GM19438 (cell line): Measurements from ENCODE around the gene PGPEP1.
"Not testable (repeated sequence)": the region's sequence is repeated elsewhere in the genome, so short reads cannot be mapped to it uniquely, and the experiment has no call there.

Experiments
- ATAC-seq: cut with Tn5 transposase; IDR thresholded peaks from one replicate; pipeline ENCODE4 v1.9.1; 2021; ENCODE audit warnings: low read depth; ENCODE audit not compliant: unreplicated experiment

The PGPEP1 gene

GRCh38 chr19:18330868-18331267 lies 9.5 kb upstream of the PGPEP1 start:
- ATAC-seq, result no peak

- ATAC-seq, result no peak
These were observed 7.4 kb upstream of the PGPEP1 start for GRCh38 chr19:18332917-18333530.

- ATAC-seq, result no peak
These were observed 6.7 kb upstream of the PGPEP1 start for GRCh38 chr19:18333680-18334079.

DNA sequence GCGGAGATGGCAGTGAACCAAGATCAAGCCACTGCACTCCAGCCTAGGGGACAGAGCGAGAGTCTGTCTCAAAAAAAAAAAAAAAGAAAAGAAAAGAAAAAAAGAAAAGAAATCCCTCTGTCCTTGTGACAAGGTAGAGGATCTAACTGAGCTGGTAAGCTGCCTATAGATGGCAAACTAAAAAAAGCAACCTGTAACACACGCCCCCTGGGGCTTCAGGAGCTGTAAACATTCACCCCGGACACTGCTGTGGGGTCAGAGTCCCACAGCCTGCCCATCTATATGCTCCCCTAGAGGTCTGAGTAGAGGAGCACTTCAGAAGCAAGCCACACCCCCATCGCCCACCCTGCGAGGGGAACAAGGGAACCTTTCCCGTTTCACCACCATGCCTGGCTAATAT lies 4.3 kb upstream of the PGPEP1 start:
- no peak for ATAC-seq

GRCh38 chr19:18338541-18338940 lies 1.9 kb upstream of the PGPEP1 start:
- no peak for ATAC-seq

- ATAC-seq, result no peak
These were observed 675 bp upstream of the PGPEP1 start for GRCh38 chr19:18339723-18340122.

DNA sequence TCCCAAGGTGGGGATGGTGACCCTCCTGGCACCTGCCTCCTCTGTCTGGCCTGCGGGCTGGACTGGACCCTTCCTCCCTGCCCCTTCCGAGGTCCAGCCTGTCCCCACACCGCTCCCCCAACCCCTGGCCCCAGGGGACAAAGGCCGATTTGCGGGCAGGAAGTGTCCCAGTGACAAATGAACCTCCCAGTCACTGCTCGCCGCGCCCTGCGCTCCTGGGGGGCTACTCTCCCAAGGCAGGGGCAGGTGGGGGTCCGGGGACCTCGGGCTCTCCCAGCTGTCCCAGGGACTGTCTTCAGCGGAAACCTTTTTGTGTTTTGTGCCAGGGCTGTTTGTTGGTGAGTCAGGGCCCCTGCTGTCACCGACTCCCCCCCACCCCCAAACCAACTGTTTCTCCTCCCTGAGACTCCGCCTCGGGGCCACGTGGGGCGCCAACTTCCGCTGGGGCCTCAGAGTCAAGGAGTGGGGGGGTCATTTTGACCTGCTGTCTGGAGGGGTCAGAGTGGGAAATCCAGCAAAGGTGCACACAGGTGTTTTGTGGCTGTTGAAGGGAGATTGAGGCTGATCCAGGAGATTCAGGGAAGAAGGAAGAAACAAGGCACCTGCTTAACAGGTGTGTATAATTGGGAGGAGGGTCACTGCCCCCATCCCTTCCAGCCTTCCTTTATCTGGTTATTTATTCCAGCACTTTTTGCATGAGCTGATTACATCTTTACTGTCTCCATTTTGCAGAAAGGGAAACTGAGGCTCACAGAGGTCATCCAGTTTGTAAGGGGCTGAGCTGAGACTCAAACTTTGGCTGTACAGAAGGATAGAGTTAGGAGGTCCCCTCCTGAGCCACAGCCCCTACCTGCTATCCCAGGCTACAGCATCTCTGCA lies 831 bp downstream of the PGPEP1 start:
- ATAC-seq, result no peak

DNA sequence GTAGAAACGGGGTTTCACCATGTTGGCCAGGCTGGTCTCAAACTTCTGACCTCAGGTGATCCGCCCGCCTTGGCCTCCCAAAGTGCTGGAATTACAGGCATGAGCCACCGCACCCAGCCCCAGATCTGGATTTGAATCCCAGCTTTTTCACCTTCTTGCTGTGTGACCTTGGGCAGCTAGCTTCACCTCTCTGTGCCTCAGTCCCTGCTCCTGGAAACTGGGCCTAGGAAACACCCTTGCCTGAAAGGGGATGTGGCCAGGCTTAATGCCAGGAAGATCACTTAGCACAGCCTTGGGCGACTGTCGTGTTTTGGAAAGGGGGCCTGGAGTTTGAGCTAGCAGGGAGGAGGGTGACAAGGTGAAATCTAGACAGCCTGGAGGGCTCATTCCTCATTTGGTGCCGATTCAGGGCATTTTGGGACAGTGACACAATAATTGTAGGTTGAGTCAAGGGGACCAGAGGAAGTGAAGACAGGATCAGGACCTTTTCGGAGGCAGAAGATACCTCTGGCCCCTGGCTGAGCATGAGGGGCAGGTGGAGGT lies 1.8 kb downstream of the PGPEP1 start:
- ATAC-seq, result no peak

DNA sequence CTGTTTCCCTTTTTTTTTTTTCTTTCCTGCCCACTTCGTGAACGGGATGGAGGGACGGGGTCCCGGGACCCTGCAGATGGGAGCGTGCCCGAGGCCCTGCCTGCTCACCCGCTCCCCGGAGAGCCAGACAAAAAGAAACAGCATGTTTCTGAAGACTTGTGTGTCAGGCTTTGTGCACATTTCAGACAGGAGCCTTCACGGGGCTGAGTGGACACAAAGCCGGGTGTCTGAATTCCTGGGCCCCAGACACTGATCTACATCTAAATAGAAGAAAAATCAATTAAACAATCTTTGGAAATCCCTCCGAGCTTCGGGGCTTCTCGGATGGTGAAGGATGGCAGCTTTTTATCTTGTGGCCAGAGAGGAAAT lies 4.2 kb downstream of the PGPEP1 start:
- no peak for ATAC-seq

- no peak for ATAC-seq
These were observed 4.9 kb downstream of the PGPEP1 start for GRCh38 chr19:18345296-18345695.

GRCh38 chr19:18346091-18346490 lies 5.7 kb downstream of the PGPEP1 start:
- ATAC-seq, result no peak

DNA sequence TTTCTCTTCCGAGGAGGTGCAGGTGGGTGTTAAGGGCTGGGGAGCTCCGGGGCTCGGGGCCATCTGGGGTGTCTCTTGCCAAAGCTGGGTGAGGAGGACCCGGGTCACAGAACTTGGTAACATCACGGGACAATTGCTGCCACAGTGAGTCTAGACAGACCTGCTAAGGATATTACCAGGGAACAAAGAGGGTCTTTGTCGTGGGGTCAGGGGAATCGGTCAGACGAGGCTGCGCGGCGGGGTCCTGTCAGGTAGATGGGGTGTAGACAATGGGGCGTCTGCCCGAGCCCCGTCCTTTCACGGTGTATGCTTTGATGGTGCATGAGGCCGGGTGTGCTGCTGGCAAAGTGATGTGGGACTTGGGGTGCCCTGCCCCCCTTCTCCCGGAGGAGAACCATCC lies 7.8 kb downstream of the PGPEP1 start:
- ATAC-seq, result no peak

DNA sequence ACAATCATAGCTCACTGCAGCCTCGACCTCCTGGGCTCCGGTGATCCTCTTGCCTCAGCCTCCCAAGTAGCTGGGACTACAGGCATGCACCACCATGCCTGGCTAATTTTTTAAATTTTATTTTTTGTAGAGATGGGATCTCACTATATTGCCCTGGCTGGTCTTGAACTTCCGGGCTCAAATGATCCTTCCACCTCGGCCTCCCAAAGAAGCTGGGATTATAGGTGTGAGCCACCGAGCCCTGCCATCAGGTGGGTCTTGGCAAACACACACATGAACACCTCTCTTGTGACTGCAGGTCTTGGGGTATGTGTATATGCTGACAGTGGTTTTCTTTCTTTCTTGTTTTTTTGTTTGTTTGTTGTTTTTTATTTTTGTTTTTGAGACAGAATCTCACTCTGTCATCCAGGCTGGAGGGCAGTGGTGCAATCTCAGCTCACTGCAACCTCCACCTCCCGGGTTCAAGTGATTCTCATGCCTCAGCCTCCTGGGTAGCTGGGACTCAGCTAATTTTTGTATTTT lies 8.5 kb downstream of the PGPEP1 start:
- not testable (repeated sequence) for ATAC-seq

- ATAC-seq, result no peak
These were observed 9.2 kb downstream of the PGPEP1 start for GRCh38 chr19:18349524-18350128.

DNA sequence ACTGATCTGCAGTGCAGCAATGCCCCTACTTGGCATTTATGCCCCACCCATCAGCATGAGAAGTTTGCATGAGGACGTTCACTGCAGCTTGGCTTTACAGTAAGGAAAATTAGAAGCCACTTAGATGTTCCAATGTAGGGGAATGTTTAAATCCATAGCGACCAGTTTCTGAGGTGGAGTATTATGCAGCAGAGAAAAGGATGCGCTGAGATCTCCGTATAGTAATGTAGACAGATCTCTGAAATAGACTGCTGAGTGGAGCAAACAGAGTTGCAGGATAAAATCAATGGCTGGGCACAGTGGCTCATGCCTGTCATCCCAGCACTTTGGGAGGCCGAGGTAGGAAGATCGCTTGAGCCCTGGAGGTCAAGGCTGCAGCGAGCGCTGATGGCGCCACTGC lies 10.1 kb downstream of the PGPEP1 start:
- no peak for ATAC-seq

GRCh38 chr19:18351544-18351943 lies 11.1 kb downstream of the PGPEP1 start:
- no peak for ATAC-seq

DNA sequence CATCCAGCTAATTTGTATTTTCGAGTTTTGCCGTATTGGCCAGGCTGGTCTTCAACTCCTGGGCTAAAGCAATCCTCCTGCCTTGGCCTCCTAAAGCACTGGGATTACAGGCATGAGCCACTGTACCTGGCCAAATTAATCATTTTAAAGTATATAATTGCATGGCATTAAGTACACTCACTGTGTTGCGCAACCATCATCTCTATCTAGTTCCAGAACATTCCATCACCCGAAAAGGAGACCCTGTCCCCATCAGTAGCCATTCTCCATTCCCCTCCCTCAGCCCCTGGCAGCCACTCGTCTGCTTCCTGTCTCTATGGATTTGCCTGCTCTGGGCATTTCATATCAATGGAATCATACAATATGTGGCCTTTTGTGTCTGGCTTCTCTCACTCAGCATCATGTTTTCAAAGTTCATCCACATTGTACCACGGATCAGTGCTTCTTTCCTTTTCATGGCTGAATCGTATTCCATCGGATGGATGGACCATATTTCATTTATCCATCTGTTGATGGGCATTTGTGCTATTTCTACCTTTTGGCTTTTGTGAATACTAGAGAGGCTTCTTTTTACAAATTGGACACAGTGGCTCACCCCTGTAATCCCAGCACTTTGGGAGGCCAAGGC lies 13.1 kb downstream of the PGPEP1 start:
- no peak for ATAC-seq

DNA sequence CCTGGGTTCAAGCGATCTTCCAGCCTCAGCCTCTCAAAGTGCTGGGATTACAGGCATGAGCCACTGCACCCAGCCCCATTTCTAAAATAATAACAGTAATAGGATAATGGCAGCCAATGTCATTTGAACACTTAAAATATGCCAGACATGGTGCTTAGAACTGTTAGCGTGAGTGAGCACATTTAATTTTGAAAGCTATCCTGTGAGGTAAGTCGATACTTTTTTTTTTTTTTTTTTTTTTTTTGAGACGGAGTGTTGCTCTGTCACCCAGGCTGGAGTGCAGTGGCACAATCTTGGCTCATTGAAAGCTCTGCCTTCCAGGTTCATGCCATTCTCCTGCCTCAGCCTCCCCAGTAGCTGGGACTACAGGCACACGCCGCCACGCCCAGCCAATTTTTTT lies 14.3 kb downstream of the PGPEP1 start:
- ATAC-seq, result not testable (repeated sequence)

DNA sequence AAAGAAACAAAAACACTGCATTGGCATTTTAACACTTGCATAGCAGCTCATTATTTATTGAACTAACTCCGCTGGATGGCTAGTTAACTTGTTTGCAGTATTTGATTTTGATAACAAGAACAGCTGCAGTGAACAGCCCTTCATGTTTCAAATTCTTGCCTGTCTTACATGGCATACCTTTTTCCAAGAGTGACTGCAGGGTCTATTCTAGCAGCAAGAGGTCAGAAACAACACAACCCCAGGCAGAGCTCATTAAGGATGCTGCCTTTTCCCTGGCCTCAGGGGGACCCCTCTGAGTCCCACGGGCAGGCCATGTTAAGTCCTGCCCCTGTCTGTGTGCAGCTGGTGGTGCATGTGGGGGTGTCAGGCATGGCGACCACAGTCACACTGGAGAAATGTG lies 16.6 kb downstream of the PGPEP1 start:
- ATAC-seq, result no peak

DNA sequence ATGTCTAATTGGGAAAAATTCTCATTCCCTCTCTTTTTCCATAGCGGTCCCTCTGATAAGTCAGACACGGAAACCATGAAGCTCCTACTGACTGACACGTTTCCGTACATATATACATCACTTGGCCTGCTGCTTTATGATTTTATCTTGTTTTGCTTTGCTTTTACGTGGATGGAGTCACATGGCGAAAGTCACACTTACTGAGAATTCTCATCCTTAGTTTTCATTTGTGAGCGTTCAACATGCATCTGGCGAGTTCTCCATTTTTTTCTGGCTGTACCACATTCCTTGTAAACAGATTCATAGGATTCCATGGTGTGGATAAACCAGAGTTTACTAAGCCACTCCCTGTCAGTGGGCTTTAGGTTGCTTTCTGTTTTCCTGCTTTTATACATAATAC lies 21.2 kb downstream of the PGPEP1 start:
- no peak for ATAC-seq
